ENCODE measurements around the gene CNTN6.

DNA sequence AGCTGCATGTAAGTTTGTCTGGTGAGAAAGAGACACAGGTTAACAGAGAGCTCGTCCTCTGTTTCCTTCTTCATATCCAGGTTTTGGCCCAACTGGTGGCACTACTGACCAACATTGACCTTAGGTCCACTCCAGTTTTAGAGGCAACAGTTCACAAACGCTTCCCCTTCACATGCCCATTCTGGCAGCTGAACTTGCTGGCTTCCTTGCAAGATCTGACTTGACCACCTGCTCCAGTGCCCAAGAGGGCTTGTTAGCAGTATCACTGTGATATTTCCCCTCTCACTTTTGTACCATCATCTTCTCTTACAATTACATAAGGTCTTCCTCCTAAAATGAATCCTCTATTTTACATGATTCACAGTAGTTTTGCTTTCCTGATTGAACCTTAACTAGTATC, 71.3 kb downstream of the CNTN6 start:
- TF ChIP-seq, protein P1, sequence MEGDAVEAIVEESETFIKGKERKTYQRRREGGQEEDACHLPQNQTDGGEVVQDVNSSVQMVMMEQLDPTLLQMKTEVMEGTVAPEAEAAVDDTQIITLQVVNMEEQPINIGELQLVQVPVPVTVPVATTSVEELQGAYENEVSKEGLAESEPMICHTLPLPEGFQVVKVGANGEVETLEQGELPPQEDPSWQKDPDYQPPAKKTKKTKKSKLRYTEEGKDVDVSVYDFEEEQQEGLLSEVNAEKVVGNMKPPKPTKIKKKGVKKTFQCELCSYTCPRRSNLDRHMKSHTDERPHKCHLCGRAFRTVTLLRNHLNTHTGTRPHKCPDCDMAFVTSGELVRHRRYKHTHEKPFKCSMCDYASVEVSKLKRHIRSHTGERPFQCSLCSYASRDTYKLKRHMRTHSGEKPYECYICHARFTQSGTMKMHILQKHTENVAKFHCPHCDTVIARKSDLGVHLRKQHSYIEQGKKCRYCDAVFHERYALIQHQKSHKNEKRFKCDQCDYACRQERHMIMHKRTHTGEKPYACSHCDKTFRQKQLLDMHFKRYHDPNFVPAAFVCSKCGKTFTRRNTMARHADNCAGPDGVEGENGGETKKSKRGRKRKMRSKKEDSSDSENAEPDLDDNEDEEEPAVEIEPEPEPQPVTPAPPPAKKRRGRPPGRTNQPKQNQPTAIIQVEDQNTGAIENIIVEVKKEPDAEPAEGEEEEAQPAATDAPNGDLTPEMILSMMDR (conservative IDR thresholded peaks at IDR 0.05 in 1 of 2, IDR thresholded peaks at IDR 0.05 in 1 of 2; ENCODE audit: extremely low read depth in 1 of 2, insufficient read depth in 1 of 2, low read depth in 1 of 2, low read length in 2 of 2): no peak
- no peak for TF ChIP-seq EZH2 (IDR thresholded peaks at IDR 0.05; ENCODE audit: borderline replicate concordance, low read length)
